Stomach (tissue), 9 donors: ENCODE results near the gene SMIM44. TPM values are rescaled to one million over a fixed set of nuclear protein-coding genes. Genes with fewer than 3 reads are reported as not detected.

ENCODE experiments used
- DNase-seq, 2 donors: peaks; one replicate each; pipeline versions ENCODE4 v3.0.0 to v3.0.0-alpha.2; 2013 to 2019
- H3K27ac ChIP-seq, 5 donors: fragments of 200-600 bp in 4 of 5; sonication (generic) in 4 of 5; one replicate each; pipeline ENCODE4 v1.5.1; 2013 to 2019; ENCODE audit warnings: mild to moderate bottlenecking in 1 of 5, moderate library complexity in 1 of 5
- H3K27me3 ChIP-seq, 3 donors: fragments of 200-600 bp; sonication (generic); one replicate each; pipeline ENCODE4 v1.5.1; 2017 to 2019; ENCODE audit warnings: mixed run types in 1 of 3
- H3K36me3 ChIP-seq, 4 donors: fragments of 200-600 bp; sonication (generic); 1 replicate in 3 of 4; 2 replicates in 1 of 4; pipeline ENCODE4 v1.5.1; 2016 to 2019
- H3K4me1 ChIP-seq, 4 donors: fragments of 200-600 bp; sonication (generic); one replicate each; pipeline ENCODE4 v1.5.1; 2016 to 2019
- H3K4me3 ChIP-seq, 4 donors: fragments of 200-600 bp; sonication (generic) in 3 of 4; one replicate each; pipeline ENCODE4 v1.5.1; 2016 to 2019; ENCODE audit warnings: mild to moderate bottlenecking in 1 of 4
- H3K9me3 ChIP-seq, 4 donors: fragments of 200-600 bp; sonication (generic); one replicate each; pipeline ENCODE4 v1.5.1; 2016 to 2019
- EP300 ChIP-seq: sonication (generic); formaldehyde crosslinking; IDR thresholded peaks from one replicate; pipeline ENCODE4 v1.6.1; 2017; ENCODE audit warnings: antibody characterized with exemption
- POLR2A ChIP-seq, 4 donors: fragments of 450-650 bp; IDR thresholded peaks; one replicate each; pipeline ENCODE4 v1.6.1; 2016; ENCODE audit warnings: antibody characterized with exemption in 4 of 4, control low read depth in 2 of 4, mild to moderate bottlenecking in 1 of 4, moderate library complexity in 1 of 4
- POLR2AphosphoS5 ChIP-seq, 3 donors: sonication (generic); formaldehyde crosslinking; IDR thresholded peaks; one replicate each; pipeline ENCODE4 v1.6.1; 2016; ENCODE audit warnings: antibody characterized with exemption in 3 of 3
- WGBS, 5 donors: extraction: QIAGEN DNeasy Blood & Tissue Kit in 3 of 5; methylation state at CpG; one replicate each; pipeline versions ENCODE4 v1.1.5 to v1.1.7; 2013 to 2018; 5-methylcytosine and 5-hydroxymethylcytosine counted together
- intact Hi-C: fragments of 100-400 bp; cut with DNase I; formaldehyde crosslinking; loops from one replicate; pipeline ENCODE4 v1.15.1; 2023; ENCODE audit warnings: low total_unique reads
- polyA plus RNA-seq, 3 donors: library from polyadenylated mRNA; stranded (reverse); fragments of 200-250 nt; gene quantifications; one replicate each; pipeline ENCODE4 v1.2.3, GENCODE V29; 2013
- small RNA-seq, 4 donors: library from RNA; depleted of rRNA; stranded (forward); fragments of <200 nt; gene quantifications; one replicate each; pipeline ENCODE3, GENCODE V24; 2016
- total RNA-seq, 5 donors: library from RNA; depleted of rRNA; stranded (reverse); fragments of >200 nt; gene quantifications; one replicate each; pipeline versions ENCODE4 v1.1.0 to v1.2.3, GENCODE V29; 2014 to 2016
- TF ChIP-seq, protein P1 (sequence below), 7 experiments: fragments of 450-650 bp in 4 of 7; fragments of 200-600 bp in 3 of 7; sonication (generic) in 3 of 7; IDR thresholded peaks; one replicate each; pipeline ENCODE4 v1.5.1; 2016 to 2019; ENCODE audit warnings: antibody characterized with exemption in 7 of 7, control low read depth in 2 of 7, mild to moderate bottlenecking in 1 of 7
- donor health status: healthy with polysubstance abuse.
- donor health status: Bipolar disorder and iron deficiency.
- donor health status: healthy.

The SMIM44 gene
- total and polyA plus RNA-seq, 8 donors: 2.7 TPM; not detected in 7

DNA sequence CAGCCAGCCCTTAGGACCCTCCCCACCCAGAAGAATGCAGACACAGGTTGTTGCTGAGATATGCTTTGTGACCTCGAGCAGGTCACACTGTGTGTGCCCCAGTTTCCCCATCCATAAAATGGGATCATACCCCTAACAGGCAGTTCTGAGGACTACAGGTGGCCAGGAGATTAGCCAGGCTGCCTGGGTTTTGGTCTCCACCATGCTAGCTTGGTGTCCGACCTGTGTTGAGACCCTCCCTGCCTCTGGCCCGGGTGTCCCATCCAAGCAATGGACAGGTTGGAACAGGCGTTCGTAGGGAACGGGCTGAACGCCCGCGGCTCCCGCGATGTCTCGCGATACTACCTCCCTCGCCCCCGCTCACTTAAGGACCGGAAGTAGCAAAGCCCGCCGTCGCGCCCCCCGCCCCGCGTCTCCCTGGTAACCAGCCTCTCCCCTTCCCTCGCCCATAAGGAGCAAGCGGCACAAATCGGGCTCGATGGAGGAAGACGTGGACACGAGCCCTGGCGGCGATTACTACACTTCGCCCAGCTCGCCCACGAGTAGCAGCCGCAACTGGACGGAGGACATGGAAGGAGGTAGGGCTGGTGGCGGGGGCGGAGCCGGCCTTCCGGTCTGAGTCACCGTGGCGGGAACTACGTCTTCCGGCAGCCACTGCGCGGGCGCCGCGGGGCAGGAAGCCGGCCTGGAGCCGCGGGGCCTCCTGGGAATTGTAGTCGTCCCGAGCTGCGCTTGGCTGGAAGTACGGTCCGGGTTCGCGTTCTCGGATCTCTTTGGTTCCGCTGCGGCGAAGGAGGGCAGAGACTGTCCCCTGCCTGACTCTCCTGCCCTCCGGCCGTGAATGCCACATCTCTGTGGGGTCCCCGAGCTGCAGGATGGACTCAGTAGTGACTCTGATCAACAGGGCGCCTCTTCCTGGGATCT, 48.3 kb downstream of the SMIM44 start:
- TF ChIP-seq POLR2AphosphoS5 (IDR thresholded peaks at IDR 0.05): peak in 2 of 3 donors; percentile 66 to 92
- TF ChIP-seq, protein P1, sequence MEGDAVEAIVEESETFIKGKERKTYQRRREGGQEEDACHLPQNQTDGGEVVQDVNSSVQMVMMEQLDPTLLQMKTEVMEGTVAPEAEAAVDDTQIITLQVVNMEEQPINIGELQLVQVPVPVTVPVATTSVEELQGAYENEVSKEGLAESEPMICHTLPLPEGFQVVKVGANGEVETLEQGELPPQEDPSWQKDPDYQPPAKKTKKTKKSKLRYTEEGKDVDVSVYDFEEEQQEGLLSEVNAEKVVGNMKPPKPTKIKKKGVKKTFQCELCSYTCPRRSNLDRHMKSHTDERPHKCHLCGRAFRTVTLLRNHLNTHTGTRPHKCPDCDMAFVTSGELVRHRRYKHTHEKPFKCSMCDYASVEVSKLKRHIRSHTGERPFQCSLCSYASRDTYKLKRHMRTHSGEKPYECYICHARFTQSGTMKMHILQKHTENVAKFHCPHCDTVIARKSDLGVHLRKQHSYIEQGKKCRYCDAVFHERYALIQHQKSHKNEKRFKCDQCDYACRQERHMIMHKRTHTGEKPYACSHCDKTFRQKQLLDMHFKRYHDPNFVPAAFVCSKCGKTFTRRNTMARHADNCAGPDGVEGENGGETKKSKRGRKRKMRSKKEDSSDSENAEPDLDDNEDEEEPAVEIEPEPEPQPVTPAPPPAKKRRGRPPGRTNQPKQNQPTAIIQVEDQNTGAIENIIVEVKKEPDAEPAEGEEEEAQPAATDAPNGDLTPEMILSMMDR (IDR thresholded peaks at IDR 0.05): no peak
- DNase-seq: peak; percentile 95 to 98
- WGBS, 5 donors: 3 to 5% (median 4%) methylated on average over 44 to 67 of the region's 67 CpGs
- Histone ChIP-seq H3K27me3 (no peaks in the 10 kb centered on the region), H3K4me1 (peaks cover 20 to 58% (median 47%) of the 10 kb centered on the region in 4 donors), H3K4me3 (peak overlapping the region; percentile 39 to 60 (median 42)), H3K36me3 (peaks cover 54 to 77% (median 72%) of the 10 kb centered on the region in 4 donors), H3K27ac (peak overlapping the region; percentile 84 to 92 (median 90)), H3K9me3 (no peaks in the 10 kb centered on the region)
- intact Hi-C loops: no loop called here

DNA sequence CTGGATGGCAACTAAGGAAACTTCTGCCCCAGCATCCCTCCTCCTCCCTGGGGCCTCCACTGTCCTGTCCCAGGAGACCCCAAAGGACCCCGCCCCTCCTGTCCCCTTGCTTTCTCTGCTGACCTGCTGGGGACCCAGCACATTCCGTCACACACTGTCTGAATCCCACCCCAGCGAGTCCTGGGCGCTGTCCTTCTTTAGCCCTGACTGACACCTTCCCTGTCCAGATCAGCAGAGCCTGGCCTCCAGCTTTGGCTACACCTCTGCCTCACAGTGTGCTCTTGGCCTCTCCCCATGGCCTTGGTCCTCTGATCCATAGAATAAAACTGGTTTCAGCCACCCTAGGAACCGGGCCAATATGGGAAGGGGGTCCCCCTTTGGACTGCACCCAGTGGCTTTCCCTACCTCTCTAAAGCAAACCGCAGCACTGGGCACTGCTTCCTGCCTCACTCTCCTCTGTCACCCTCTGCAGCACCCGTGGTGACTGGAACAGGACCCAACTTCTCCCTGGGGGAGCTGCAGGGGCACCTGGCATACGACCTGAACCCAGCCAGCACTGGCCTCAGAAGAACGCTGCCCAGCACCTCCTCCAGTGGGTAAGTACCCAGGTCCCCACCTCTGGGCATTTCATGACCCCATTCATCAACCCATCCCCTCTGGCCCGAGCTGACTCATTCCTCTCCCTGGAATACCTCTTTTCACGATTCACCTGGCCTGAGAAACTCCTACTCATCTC, 49.3 kb downstream of the SMIM44 start:
- TF ChIP-seq POLR2A (IDR thresholded peaks at IDR 0.05): no peak
- TF ChIP-seq, protein P1 (IDR thresholded peaks at IDR 0.05): no peak
- no peak for TF ChIP-seq POLR2AphosphoS5 (IDR thresholded peaks at IDR 0.05)
- no peak for TF ChIP-seq EP300
- 85 to 91% (median 89%) methylated on average over 9 to 11 of the region's 11 CpGs for WGBS, 5 donors
- Histone ChIP-seq H3K4me3 (peak overlapping the region in 2 of 4 donors; percentile 43 to 60), H3K4me1 (peaks cover 22 to 66% (median 54%) of the 10 kb centered on the region in 4 donors), H3K9me3 (no peaks in the 10 kb centered on the region), H3K36me3 (peaks cover 54 to 70% (median 66%) of the 10 kb centered on the region in 4 donors), H3K27ac (peak overlapping the region; percentile 84 to 92 (median 90)), H3K27me3 (no peaks in the 10 kb centered on the region)
- intact Hi-C loops: no loop called here
- no peak for DNase-seq

- Histone ChIP-seq H3K9me3 (no peaks in the 10 kb centered on the region), H3K36me3 (peaks cover 47 to 66% (median 61%) of the 10 kb centered on the region in 4 donors), H3K4me3 (no peak overlapping the region), H3K27me3 (no peaks in the 10 kb centered on the region), H3K4me1 (peaks cover 28 to 71% (median 60%) of the 10 kb centered on the region in 4 donors), H3K27ac (peak overlapping the region; percentile 35 to 92 (median 90))
- TF ChIP-seq POLR2A (IDR thresholded peaks at IDR 0.05) (no peak), EP300 (no peak), POLR2AphosphoS5 (IDR thresholded peaks at IDR 0.05) (no peak)
- TF ChIP-seq, protein P1 (IDR thresholded peaks at IDR 0.05): no peak
- WGBS, 5 donors: 88 to 98% (median 91%) methylated on average over 6 to 12 of the region's 12 CpGs
- DNase-seq: peak in 1 of 2 donors; percentile 53
- intact Hi-C loops: no loop called here
Observed at GRCh38 chr19:3433313-3433712, 49.9 kb downstream of the SMIM44 start.

Small RNA genes within 50 kb of the gene (small RNA-seq; reads per million reads assigned to genes)
- gene RF00212: 0 reads per million in 4 donors

Other genes with a start within 250 kb of the SMIM44 start
- gene NFIC, start 116.9 kb downstream of the SMIM44 start, total RNA-seq: 100 to 1,000 TPM in 2 of 5 donors, 10 to 100 TPM in 3; 32.3 to 251 (median 94.2) TPM
- gene NFIC, start 116.9 kb downstream of the SMIM44 start, polyA plus RNA-seq: 10 to 100 TPM; 16.7 to 61.5 (median 34.2) TPM
- gene SMIM24, start 2.9 kb downstream of the SMIM44 start, total RNA-seq: 100 to 1,000 TPM in 1 of 5 donors, 10 to 100 TPM in 1, 1 to 10 TPM in 2, not detected in 1; 1.4 to 178 (median 38.3) TPM
- 100 to 1,000 TPM in 1 of 3 donors, 10 to 100 TPM in 2; 14.1 to 116 (median 68.7) TPM for gene SMIM24, start 2.9 kb downstream of the SMIM44 start, polyA plus RNA-seq
- 10 to 100 TPM in 2 of 5 donors, 1 to 10 TPM in 1, under 1 TPM in 1, not detected in 1; 0.45 to 21.7 (median 11.1) TPM for gene DOHH, start 17.2 kb upstream of the SMIM44 start, total RNA-seq
- gene DOHH, start 17.2 kb upstream of the SMIM44 start, polyA plus RNA-seq: 10 to 100 TPM; 10.7 to 14.1 (median 13.6) TPM
- gene FZR1, start 22.9 kb upstream of the SMIM44 start, total RNA-seq: 100 to 1,000 TPM in 1 of 5 donors, 10 to 100 TPM in 3, 1 to 10 TPM in 1; 9.4 to 113 (median 31.9) TPM
- 10 to 100 TPM; 10.5 to 17.2 (median 13.9) TPM for gene FZR1, start 22.9 kb upstream of the SMIM44 start, polyA plus RNA-seq
- not detected for gene TEKTIP1, start 55.7 kb upstream of the SMIM44 start, total RNA-seq
- gene TEKTIP1, start 55.7 kb upstream of the SMIM44 start, polyA plus RNA-seq: under 1 TPM in 2 of 3 donors, not detected in 1; 0.28 to 1.00 TPM
- 10 to 100 TPM in 4 of 5 donors, under 1 TPM in 1; 0.58 to 96.4 (median 62.5) TPM for gene MFSD12, start 74.1 kb upstream of the SMIM44 start, total RNA-seq
- gene MFSD12, start 74.1 kb upstream of the SMIM44 start, polyA plus RNA-seq: 10 to 100 TPM in 2 of 3 donors, 1 to 10 TPM in 1; 8.2 to 35.6 (median 34.1) TPM
- 100 to 1,000 TPM in 3 of 5 donors, 10 to 100 TPM in 2; 39.8 to 638 (median 160) TPM for gene HMG20B, start 89.5 kb upstream of the SMIM44 start, total RNA-seq
- gene HMG20B, start 89.5 kb upstream of the SMIM44 start, polyA plus RNA-seq: 100 to 1,000 TPM in 1 of 3 donors, 10 to 100 TPM in 2; 79.5 to 103 (median 80.6) TPM
- gene GIPC3, start 102.0 kb upstream of the SMIM44 start, total RNA-seq: 1 to 10 TPM in 1 of 5 donors, not detected in 4; 2.9 TPM
- gene GIPC3, start 102.0 kb upstream of the SMIM44 start, polyA plus RNA-seq: 1 to 10 TPM in 2 of 3 donors, under 1 TPM in 1; 0.75 to 2.0 (median 1.1) TPM
- gene TBXA2R, start 123.4 kb upstream of the SMIM44 start, total RNA-seq: 1 to 10 TPM in 1 of 5 donors, under 1 TPM in 1, not detected in 3; 0.37 to 1.0 TPM
- gene TBXA2R, start 123.4 kb upstream of the SMIM44 start, polyA plus RNA-seq: 1 to 10 TPM in 2 of 3 donors, under 1 TPM in 1; 0.50 to 2.6 (median 1.2) TPM
- 100 to 1,000 TPM in 1 of 5 donors, 10 to 100 TPM in 3, 1 to 10 TPM in 1; 9.8 to 180 (median 19.4) TPM for gene CACTIN, start 143.3 kb upstream of the SMIM44 start, total RNA-seq
- 10 to 100 TPM; 10.2 to 13.9 (median 12.4) TPM for gene CACTIN, start 143.3 kb upstream of the SMIM44 start, polyA plus RNA-seq
- gene PIP5K1C, start 217.0 kb upstream of the SMIM44 start, total RNA-seq: 100 to 1,000 TPM in 1 of 5 donors, 10 to 100 TPM in 4; 15.1 to 164 (median 36.8) TPM
- 10 to 100 TPM in 2 of 3 donors, 1 to 10 TPM in 1; 8.6 to 18.5 (median 12.5) TPM for gene PIP5K1C, start 217.0 kb upstream of the SMIM44 start, polyA plus RNA-seq
- gene TJP3, start 224.9 kb upstream of the SMIM44 start, total RNA-seq: 100 to 1,000 TPM in 2 of 5 donors, 10 to 100 TPM in 3; 31.9 to 204 (median 95.1) TPM
- gene TJP3, start 224.9 kb upstream of the SMIM44 start, polyA plus RNA-seq: 10 to 100 TPM; 62.3 to 96.1 (median 93.1) TPM